ENCODE measurements around the gene WBP11.

Gene WBP11

GRCh38 chr12:14814014-14814413 lies 10.7 kb upstream of the WBP11 start, which contains the start of gene SMCO3:
SMCO3 (minus strand) TSS chr12:14814182; CDS start chr12:14806680, 7,502 bp downstream.
- no peak for DNase-seq

GRCh38 chr12:14811486-14811885 lies 8.2 kb upstream of the WBP11 start:
- DNase-seq, result no peak

- DNase-seq, result no peak
These were observed 7.7 kb upstream of the WBP11 start for GRCh38 chr12:14810953-14811483.

GRCh38 chr12:14810167-14810952 lies 7.1 kb upstream of the WBP11 start:
- no peak for DNase-seq

- no peak for DNase-seq
These were observed 517 bp upstream of the WBP11 start for GRCh38 chr12:14803830-14804160.

GRCh38 chr12:14802721-14803010 lies 612 bp downstream of the WBP11 start:
- DNase-seq, result no peak

- DNase-seq, result no peak
These were observed 1.0 kb downstream of the WBP11 start for GRCh38 chr12:14802247-14802646.

GRCh38 chr12:14795028-14795448 lies 8.2 kb downstream of the WBP11 start:
- DNase-seq, result no peak

GRCh38 chr12:14785568-14785967 lies 17.7 kb downstream of the WBP11 start:
- no peak for DNase-seq

GRCh38 chr12:14784471-14784870 lies 18.8 kb downstream of the WBP11 start:
- no peak for DNase-seq

- no peak for DNase-seq
These were observed 20.5 kb downstream of the WBP11 start for GRCh38 chr12:14782756-14783155.

GRCh38 chr12:14781563-14781962 lies 21.7 kb downstream of the WBP11 start:
- no peak for DNase-seq

- no peak for DNase-seq
These were observed 22.4 kb downstream of the WBP11 start for GRCh38 chr12:14780859-14781258.

- no peak for DNase-seq
These were observed 23.4 kb downstream of the WBP11 start for GRCh38 chr12:14779834-14780233.

- DNase-seq, result no peak
These were observed 26.0 kb downstream of the WBP11 start for GRCh38 chr12:14777271-14777670.

- DNase-seq, result no peak
These were observed 26.9 kb downstream of the WBP11 start for GRCh38 chr12:14776236-14776961.

- no peak for DNase-seq
These were observed 27.7 kb downstream of the WBP11 start for GRCh38 chr12:14775636-14775980.

GRCh38 chr12:14774906-14775635 lies 28.2 kb downstream of the WBP11 start:
- DNase-seq, result no peak

- no peak for DNase-seq
These were observed 29.0 kb downstream of the WBP11 start for GRCh38 chr12:14774074-14774905.

GRCh38 chr12:14773685-14774073 lies 29.6 kb downstream of the WBP11 start:
- DNase-seq, result no peak

GRCh38 chr12:14772946-14773345 lies 30.3 kb downstream of the WBP11 start:
- no peak for DNase-seq

- no peak for DNase-seq
These were observed 31.6 kb downstream of the WBP11 start for GRCh38 chr12:14771651-14772137.
